NCI-H2107 treated with DMSO at 0.1 percent for 48 hours (cell line): ENCODE results near the gene B4GALNT3.
A peak's percentile ranks its signal among the peaks of the same experiment; 100 is the strongest.

Experiments
- DNase-seq: peaks from one replicate; lab custom pipeline; 2025; ENCODE audit not compliant: unreplicated experiment; lab: John Stamatoyannopoulos, UW

B4GALNT3 gene

DNA sequence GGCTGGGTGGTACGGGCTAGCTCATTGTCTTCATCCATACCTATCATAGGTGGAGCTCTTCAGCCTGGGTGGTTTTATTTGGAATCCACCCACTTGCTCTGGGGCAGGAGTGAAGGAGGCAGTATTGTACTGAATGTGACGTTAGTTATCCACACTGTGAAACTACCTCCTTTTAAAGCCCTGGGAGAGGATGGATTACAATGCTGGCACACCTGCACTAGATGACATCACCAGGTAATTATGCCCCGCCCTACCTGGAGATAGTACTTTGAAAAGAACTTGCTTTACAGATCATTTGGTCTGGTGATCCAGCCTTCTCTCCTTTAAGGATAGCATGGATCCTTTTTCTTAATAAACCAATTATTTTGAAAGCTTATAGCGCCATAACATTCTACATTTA lies 78.0 kb downstream of the B4GALNT3 start:
- DNase-seq = peak; percentile 70

DNA sequence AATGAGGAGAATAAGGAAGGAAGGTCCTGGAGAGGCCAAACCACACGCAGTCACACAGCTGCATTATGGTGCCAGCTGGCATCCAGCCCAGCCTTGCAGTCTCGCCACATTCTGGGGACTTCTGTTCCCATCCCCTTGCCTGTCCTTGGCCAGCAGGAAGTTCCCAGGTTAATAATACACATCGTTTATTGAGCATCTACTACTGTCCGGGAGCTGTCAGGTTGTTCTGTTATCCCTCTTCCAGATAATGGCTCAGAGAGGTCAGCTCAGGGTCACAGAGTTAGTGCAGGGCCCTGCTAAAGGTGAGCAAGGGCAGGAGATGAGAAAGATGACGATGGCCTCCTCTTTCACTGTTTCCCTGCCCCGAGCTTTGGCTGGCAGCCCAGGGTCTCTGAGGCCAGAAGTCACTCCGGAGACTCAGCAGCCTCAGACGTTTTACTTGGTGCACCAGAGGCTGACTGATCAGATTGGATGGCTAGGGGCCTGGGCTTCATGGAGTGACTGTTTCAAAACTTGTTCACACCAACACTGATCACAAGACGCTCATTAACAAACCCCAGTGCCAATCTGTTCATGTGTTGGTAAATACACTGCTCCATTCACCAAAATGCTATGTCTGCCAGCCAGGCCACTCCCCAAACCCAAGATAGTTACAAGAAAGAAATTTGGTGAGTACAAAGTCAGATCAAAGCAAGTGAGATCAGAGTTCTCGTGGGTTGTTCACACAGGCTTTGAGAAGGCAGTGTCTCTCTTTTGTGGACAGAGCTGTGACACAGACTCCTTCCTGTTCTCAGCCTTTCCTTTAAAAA lies 79.2 kb downstream of the B4GALNT3 start:
- peak; percentile 26 for DNase-seq

DNA sequence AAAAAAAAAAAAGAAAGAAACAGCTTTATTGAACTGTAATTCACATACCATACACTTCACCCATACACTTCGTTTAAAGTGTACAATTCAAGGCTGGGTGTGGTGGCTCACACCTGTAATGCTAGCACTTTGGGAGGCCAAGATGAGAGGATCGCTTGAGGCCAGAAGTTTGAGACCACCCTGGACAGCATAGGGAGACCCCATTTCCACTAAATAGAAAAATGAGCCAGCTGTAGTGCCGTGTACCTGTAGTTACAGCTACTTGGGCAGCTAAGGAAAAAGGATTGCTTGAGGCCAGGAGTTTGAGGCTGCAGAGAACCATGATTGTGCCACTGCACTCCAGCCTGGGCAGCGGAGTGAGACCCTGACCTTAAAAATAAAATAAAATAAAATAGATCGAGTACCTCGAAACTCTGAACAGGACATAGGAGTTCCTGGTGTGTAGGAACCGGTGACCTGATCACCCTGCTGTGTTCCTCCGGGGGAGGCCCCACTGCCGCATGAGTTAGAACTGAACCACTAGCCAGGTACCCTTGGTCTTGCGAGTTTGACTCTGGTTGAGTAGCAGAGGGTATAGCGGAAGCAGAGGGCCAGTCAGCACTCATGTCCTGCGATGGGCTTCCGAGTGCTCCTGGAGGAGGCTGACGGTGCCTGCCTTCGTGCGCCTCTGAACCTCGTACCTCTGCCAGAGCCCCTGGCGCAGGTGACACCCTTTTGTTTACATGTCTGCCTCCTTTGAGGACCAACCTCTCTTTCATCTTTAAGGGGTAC lies 80.0 kb downstream of the B4GALNT3 start:
- no peak for DNase-seq

DNA sequence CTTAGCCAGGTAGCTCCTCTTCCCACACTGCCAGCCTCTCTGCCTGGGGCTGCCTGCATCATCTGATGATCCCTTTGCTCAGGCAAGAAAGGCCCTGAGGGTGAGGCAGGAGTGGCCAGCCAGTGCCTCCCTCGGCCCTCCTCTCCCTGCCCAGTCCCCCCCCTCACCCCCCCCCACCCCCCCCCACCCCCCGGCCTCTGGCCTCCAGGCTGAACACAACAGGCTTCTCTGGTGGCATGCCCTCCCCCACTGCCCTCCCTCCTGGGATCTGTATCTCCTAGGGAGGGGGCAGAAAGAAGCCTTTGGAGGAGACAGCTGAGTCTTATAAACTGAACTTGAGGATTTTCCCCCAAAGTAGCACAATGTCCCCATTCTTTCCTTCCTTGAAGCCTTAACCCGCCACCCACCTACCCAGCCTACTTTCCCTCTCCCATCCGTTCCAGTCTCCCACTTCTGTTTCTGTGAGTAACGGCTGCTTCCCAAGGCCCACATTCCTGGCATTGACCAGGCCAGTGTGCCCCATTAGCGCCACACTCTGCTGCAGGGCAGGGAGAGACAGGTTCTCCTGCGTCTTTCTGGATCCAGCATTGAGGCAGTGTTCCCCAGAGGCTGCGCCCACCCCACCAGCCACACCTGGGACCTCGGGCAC lies 82.1 kb downstream of the B4GALNT3 start:
- no peak for DNase-seq

DNA sequence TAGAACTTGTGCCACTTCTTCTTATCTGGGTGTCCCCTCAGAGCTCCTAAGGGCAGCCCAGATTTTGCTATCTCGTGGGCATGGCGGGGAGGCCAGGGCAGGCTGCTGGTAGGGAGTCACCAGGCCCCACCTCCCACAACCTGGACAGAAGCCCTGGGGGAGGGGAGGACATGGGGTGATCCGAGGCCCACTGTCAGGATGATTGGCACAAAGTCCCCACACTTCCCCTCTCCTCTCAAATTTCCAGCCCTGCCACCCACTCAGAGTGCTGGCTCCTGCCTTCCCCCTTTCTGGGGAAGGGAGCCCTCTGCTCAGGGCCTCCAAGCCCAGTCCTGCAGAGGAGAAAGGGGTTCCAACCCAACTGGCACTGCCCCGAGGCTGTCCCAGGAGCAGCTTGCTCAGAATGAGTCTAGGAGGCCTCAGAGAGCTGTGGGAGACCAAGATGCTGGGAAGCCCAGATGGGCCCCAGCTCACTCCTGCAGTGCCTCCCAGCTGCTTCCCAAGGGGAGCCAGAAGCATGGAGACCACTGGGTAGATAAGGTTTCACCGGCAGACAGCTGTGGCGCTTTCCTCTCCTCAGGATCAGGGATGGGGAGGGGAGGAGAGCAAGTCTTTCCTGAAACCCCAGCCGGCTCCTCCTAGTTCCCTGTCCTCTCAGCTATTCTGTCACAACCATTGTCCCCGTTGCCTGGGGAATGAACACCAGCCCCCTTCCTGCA lies 82.8 kb downstream of the B4GALNT3 start:
- peak; percentile 60 for DNase-seq

DNA sequence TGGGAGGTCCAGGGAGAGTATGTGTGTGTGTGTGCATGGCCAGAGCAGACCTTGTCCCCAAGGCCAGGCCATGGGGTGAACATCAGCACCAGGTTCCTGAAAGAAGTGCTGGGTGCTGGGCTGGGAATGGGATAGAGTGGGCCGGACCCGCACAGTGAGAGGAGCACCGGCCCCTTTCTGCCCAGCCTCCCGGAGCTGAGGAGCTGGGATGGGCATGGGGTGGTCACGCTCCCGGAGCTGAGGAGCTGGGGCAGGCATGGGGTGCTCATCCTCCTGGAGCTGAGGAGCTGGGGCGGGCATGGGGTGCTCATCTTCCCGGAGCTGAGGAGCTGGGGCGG lies 83.3 kb downstream of the B4GALNT3 start:
- DNase-seq = no peak

DNA sequence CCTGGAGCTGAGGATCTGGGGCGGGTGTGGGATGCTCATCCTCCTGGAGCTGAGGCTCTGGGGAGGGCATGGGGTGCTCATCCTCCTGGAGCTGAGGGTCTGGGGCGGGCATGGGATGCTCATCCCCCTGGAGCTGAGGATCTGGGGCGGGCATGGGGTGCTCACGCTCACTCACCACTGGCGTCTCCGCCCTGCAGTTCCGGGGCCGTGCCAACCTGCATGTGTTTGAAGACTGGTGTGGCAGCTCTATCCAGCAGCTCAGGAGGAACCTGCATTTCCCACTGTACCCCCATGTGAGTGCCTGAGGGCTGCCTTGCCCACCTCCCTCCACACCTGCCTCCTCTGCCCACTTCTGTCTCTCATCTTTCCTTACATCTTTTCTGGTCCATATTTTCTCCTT lies 84.4 kb downstream of the B4GALNT3 start:
- DNase-seq = no peak

DNA sequence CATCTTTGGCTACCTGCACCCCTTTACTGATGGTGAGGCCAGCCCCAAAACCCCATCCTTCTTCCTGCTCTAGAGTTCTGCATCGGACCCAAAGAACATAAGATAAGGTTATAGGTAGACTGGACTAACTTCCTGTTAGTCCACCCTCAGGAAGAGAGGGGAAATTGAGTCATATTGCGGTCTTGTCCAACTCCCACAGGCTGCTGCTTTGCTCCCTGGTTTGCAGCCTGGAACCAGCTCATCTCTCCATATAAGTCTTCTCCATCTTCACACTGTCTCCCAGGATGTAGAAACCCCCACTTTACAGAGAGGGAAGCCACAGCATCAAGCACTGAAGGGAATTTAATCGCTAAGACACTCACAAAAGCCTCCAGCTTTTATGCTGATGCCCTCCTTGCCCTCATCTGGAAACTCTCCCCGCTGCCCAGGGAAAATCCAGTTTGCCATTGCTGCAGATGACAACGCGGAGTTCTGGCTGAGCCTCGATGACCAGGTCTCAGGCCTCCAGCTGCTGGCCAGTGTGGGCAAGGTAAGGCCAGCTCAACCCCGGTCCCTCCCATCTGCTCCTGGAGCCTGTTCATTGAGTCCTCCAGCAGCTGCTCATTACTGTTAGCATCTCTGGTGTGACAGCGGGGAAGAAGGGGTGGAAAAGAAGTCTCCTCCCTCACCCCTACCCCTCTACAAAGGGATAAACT lies 85.3 kb downstream of the B4GALNT3 start:
- no peak for DNase-seq

DNA sequence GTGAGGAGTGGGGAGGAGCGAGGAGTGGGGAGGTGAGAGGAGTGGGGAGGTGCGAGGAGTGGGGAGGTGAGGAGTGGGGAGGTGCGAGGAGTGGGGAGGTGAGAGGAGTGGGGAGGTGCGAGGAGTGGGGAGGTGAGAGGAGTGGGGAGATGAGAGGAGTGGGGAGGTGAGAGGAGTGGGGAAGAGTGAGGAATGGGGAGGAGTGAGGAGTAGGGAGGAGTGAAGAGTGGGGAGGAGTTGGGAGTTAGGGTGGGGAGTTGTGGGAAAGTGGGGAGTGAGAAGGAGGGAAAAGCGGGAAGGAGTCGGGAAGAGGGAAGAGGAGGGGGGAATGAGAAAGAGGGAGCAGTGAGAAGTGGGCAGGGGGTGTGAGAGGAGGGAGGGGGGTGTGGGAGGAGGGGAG lies 86.1 kb downstream of the B4GALNT3 start:
- DNase-seq = no peak

DNA sequence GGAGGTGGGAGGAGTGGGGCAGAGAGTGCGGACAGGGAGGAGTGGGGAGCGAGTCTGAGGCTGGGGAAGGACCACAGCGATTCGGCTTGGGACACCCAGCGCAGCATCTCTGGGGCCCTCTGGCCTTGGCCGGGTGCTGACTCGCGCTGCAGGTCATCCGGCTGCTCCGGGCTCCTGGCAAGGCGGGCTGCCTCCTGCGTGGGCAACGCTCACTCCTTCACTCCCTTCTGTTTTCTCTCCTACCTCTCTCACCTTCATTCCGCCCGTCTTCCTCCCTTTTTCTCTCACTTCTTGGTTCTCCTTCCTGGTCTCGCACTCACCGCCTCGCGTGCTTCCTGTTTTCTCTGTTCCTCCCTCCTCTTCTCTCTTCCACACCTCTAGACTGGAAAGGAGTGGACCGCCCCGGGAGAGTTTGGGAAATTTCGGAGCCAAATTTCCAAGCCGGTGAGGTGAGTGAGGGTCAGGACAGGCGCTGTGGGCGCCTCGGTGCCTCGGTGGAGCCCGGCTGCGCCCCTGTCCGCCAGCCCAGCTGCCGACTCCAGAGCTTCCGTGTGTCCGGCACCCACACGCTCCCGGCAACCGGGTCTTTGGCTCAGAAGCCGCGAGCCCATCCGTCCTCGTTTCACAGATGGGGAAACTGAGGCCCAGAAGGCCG lies 86.7 kb downstream of the B4GALNT3 start:
- no peak for DNase-seq

DNA sequence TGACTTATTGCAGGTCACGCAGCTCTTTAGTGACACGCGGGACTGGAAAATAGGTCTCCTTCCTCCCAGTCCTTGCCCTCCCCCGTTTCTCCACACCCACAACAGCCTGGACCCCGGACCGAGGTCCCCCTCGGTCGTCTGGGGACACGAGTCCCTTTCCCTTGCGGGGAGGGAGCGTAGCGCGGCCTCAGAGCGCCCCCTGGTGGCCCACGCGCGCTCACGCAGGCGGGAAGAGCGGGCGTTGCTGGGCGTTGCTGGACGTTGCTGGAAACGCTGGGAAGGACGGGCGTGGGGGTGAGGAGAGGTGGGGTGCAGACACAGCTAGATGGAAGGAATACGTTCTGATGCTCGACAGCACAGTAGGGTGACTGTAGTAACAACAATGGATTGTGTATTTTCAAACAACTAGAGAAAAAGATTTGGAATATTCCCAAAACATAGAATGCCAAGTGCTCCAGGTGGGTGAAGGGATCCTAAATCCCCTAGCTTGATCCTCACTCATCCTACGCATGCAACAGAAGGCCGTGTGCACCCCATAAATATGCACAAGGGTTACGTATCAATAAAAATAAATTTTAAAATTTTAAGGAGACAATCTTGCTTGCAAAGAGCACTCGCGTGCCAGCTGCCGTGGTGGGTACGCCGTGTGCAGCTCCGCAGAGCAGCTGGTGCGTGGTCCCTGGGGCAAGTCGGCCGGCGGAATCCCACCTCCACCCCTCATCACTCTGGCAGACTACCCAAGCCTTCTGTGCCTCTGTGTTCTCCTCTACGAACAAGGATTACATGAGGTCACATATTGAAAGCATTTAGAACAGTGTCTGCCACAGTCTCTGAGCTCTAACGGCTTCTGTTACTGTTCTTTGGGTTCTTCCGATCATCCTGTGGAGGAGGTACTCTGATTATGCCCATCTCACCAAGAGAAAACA lies 87.4 kb downstream of the B4GALNT3 start:
- peak; percentile 22 for DNase-seq

DNA sequence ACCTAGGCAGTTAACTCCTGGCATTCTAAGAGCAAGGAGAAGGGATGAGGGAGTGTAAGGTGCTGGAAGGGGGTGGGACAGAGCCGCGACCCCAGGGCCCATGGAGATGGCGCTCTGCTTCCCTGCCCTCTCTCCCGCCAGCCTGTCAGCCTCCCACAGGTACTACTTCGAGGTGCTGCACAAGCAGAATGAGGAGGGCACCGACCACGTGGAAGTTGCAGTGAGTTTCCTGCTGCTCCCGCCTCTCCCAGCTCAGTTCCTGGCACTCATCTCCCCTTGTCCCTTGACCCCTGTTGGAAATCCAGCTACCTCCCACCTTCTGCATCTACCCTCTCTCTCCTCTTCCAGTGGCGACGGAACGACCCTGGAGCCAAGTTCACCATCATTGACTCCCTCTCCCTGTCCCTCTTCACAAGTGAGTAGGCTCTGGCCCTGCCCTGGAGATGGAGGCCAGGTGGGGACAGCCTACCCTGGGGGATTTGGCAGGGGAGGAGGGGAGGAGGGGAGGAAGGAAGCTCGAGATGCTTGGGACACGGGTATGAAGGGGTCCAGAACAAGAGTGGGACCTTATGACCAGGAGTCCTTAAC lies 88.2 kb downstream of the B4GALNT3 start:
- DNase-seq = no peak

DNA sequence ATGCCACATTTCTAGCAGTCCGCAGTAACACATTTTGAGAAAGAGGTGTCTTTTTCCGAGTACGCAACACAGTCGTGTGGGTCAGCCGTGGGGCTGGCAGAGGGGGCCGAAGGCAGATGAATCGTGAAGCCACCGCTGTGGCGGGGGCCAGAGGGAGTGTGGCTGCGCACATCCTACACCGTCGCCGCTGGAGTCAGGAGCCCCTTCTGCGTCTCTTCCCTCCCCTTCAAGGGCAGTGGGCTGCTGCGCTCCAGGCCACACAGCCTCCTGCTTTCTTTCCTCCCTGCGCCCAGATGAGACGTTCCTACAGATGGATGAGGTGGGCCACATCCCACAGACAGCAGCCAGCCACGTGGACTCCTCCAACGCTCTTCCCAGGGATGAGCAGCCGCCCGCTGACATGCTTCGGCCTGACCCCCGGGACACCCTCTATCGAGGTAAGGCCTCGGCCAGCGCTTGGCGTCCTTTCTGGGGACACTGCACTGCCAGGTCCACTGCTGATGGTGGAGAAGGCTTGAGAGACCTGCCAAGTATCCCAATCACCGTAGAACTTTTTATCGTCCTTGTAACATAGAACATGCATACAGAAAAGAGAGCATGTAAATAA lies 89.8 kb downstream of the B4GALNT3 start:
- DNase-seq = no peak

DNA sequence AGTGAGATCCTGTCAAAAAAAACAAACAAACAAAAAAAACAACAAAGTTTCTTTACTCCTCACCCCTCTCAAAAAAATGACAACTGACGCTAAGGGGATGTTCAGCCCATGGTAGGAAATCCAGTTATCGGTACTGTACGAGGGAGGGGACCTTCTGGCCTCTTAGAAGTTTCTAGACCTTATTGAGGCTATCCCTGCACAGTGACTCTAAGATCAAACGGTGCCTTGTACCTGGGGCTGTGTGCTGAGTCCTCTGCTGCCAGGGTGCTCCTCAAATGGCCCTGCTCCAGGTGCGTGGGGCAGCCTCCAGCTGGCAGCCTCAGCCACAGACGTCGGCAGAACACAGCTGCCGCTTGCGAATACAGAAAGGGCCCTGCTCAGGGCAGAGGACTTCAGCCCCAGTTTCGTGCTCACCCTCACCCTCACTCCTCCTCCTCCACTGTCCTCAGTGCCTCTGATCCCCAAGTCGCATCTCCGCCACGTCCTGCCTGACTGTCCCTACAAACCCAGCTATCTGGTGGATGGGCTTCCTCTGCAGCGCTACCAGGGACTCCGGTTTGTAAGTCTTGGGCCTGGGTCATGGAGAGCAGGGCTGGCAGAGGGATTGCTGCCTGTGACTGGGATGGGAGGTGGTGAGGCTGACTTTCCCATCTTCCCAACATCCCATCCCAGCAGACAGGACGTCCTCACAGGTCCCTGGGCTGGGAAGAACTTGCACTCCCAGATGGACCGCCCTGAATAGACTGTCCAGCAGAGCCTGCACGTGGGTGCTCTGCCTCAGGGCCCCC lies 90.9 kb downstream of the B4GALNT3 start:
- DNase-seq = no peak

DNA sequence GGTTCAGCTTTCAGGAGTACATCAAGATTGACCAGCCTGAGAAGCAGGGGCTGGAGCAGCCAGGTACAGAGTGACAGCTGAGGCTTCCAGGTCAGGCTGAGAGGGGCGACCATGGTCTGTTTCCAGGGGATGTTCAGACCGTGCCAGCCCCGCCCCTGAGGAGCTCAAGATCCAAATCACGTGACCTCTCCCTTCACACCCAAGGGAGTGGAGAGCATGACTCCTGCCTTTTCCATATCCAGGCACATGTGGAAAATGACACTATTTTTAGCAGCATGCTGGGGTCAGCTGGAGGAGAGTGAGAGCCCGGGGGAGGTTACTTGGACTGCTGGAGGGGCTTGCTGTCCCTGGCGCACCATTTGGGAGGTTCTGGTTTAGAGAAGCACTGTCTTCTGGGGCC lies 92.7 kb downstream of the B4GALNT3 start:
- no peak for DNase-seq

DNA sequence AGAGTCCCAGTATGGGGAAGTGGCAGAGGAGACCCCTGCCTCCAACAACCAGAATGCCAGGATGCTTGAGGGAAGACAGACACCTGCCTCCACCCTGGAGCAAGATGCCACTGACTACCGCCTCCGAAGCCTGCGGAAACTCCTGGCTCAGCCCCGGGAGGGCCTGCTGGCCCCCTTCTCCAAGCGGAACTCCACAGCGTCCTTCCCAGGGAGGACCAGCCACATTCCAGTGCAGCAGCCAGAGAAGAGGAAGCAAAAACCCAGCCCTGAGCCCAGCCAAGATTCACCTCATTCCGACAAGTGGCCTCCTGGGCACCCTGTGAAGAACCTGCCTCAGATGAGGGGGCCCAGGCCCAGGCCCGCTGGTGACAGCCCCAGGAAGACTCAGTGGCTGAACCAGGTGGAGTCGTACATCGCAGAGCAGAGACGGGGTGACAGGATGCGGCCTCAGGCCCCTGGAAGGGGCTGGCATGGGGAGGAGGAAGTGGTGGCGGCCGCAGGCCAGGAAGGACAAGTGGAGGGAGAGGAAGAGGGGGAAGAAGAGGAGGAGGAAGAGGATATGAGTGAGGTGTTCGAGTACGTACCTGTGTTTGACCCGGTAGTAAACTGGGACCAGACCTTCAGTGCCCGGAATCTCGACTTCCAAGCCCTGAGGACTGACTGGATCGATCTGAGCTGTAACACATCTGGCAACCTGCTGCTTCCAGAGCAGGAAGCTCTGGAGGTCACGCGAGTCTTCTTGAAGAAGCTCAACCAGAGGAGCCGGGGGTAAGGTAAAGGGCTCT lies 93.7 kb downstream of the B4GALNT3 start:
- DNase-seq = no peak

DNA sequence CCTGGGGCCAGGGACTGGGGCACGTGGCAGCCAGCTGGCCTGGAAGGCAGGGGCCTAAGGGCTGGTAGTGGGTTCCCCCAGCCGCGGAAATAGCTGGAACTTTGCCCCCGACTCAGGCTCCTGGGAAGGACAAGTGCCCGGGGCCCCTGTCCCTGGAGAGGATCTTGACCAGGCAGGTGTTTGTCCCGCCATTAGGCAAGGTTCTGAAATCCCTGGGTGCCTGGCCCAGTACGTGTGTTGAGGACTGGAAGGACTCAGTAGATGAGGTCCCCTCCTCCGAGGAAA lies 94.2 kb downstream of the B4GALNT3 start:
- DNase-seq = no peak
